HG03571 (cell line): ENCODE results near the gene FBXL7.
"Not testable (repeated sequence)": the region's sequence is repeated elsewhere in the genome, so short reads cannot be mapped to it uniquely, and the experiment has no call there.

Experiments
- ATAC-seq: cut with Tn5 transposase; IDR thresholded peaks from one replicate; pipeline ENCODE4 v1.9.1; 2021; ENCODE audit not compliant: unreplicated experiment

The FBXL7 gene

GRCh38 chr5:15852217-15852616 lies 352.2 kb downstream of the FBXL7 start:
- no peak for ATAC-seq

GRCh38 chr5:15852949-15853348 lies 353.0 kb downstream of the FBXL7 start:
- no peak for ATAC-seq

- no peak for ATAC-seq
Observed at GRCh38 chr5:15858326-15858725, 358.3 kb downstream of the FBXL7 start.

- ATAC-seq, result no peak
Observed at GRCh38 chr5:15864536-15865215, 364.7 kb downstream of the FBXL7 start.

- ATAC-seq, result not testable (repeated sequence)
Observed at GRCh38 chr5:15872259-15872658, 372.3 kb downstream of the FBXL7 start.

GRCh38 chr5:15877914-15878313 lies 377.9 kb downstream of the FBXL7 start:
- ATAC-seq, result no peak

- ATAC-seq, result no peak
Observed at GRCh38 chr5:15880201-15880600, 380.2 kb downstream of the FBXL7 start.

- no peak for ATAC-seq
Observed at GRCh38 chr5:15885156-15885555, 385.2 kb downstream of the FBXL7 start.

- ATAC-seq, result no peak
Observed at GRCh38 chr5:15886156-15886555, 386.2 kb downstream of the FBXL7 start.

GRCh38 chr5:15887093-15887492 lies 387.1 kb downstream of the FBXL7 start:
- ATAC-seq, result no peak

GRCh38 chr5:15889001-15889400 lies 389.0 kb downstream of the FBXL7 start:
- no peak for ATAC-seq

GRCh38 chr5:15893866-15894265 lies 393.9 kb downstream of the FBXL7 start:
- ATAC-seq, result no peak

GRCh38 chr5:15897656-15898055 lies 397.7 kb downstream of the FBXL7 start:
- ATAC-seq, result no peak

GRCh38 chr5:15898641-15899040 lies 398.7 kb downstream of the FBXL7 start:
- ATAC-seq, result no peak

GRCh38 chr5:15899481-15899880 lies 399.5 kb downstream of the FBXL7 start:
- no peak for ATAC-seq

- ATAC-seq, result no peak
Observed at GRCh38 chr5:15901151-15901550, 401.2 kb downstream of the FBXL7 start.

- ATAC-seq, result no peak
Observed at GRCh38 chr5:15902066-15902465, 402.1 kb downstream of the FBXL7 start.

- ATAC-seq, result no peak
Observed at GRCh38 chr5:15904899-15905830, 405.2 kb downstream of the FBXL7 start.

- no peak for ATAC-seq
Observed at GRCh38 chr5:15914638-15915037, 414.7 kb downstream of the FBXL7 start.

- ATAC-seq, result no peak
Observed at GRCh38 chr5:15926586-15926985, 426.6 kb downstream of the FBXL7 start.

GRCh38 chr5:15927710-15928380 lies 427.9 kb downstream of the FBXL7 start:
- ATAC-seq, result no peak
